CD14-positive monocyte (primary cell): ENCODE data around the gene LONRF2. TPM values are rescaled to one million over a fixed set of nuclear protein-coding genes. Genes with fewer than 3 reads are reported as not detected.

Source experiments
- DNase-seq, 3 donors: peaks; one replicate each; pipeline ENCODE4 v3.0.0-alpha.2; 2011 to 2022
- H2AFZ ChIP-seq: 2 replicates; pipeline ENCODE4 v1.6.0; 2012; ENCODE audit warnings: mild to moderate bottlenecking, low read depth, low read length, inconsistent platforms; ENCODE audit not compliant: insufficient read depth, poor library complexity, severe bottlenecking
- H3K27ac ChIP-seq, 2 donors: 1 replicate in 1 of 2; 2 replicates in 1 of 2; pipeline ENCODE4 v1.5.1; 2012 to 2013; ENCODE audit warnings: low read length in 2 of 2, control low read depth in 1 of 2, inconsistent platforms in 1 of 2, low read depth in 1 of 2, mild to moderate bottlenecking in 1 of 2
- H3K27me3 ChIP-seq, 2 donors: one replicate each; pipeline versions ENCODE4 v1.6.0 to v1.6.1; 2011 to 2013; ENCODE audit warnings: low read length in 2 of 2; ENCODE audit not compliant: control insufficient read depth in 2 of 2, insufficient read depth in 2 of 2
- H3K36me3 ChIP-seq, 2 donors: replicated peaks in 1 of 2; 1 replicate in 1 of 2; 2 replicates in 1 of 2; pipeline versions ENCODE4 v1.5.1 to v1.6.1; 2012 to 2013; ENCODE audit warnings: low read length in 2 of 2, control low read depth in 1 of 2, inconsistent platforms in 1 of 2, mild to moderate bottlenecking in 1 of 2; ENCODE audit not compliant: insufficient read depth in 2 of 2, control insufficient read depth in 1 of 2
- H3K4me1 ChIP-seq, 2 donors: 1 replicate in 1 of 2; 2 replicates in 1 of 2; pipeline versions ENCODE4 v1.5.1 to v1.6.1; 2012 to 2013; ENCODE audit warnings: low read length in 2 of 2, control low read depth in 1 of 2, inconsistent platforms in 1 of 2, mild to moderate bottlenecking in 1 of 2, moderate library complexity in 1 of 2; ENCODE audit not compliant: insufficient read depth in 2 of 2, control insufficient read depth in 1 of 2
- H3K4me2 ChIP-seq: replicated peaks from 2 replicates; pipeline ENCODE3; 2012; ENCODE audit warnings: low read length, moderate library complexity, mild to moderate bottlenecking; ENCODE audit not compliant: poor library complexity, severe bottlenecking; ENCODE audit errors: extremely low read depth
- H3K4me3 ChIP-seq, 3 experiments: fragments of 200-600 bp in 1 of 3; sonication (generic) in 1 of 3; replicated peaks in 1 of 3; 1 replicate in 2 of 3; 2 replicates in 1 of 3; pipeline ENCODE4 v1.5.1; 2011 to 2013; ENCODE audit warnings: low read length in 3 of 3, mild to moderate bottlenecking in 3 of 3, control low read depth in 2 of 3, low read depth in 2 of 3, inconsistent platforms in 1 of 3, moderate library complexity in 1 of 3
- H3K79me2 ChIP-seq: 2 replicates; pipeline ENCODE4 v1.6.0; 2012; ENCODE audit warnings: mild to moderate bottlenecking, control low read depth, inconsistent platforms, low read length, moderate library complexity; ENCODE audit not compliant: insufficient read depth
- H3K9ac ChIP-seq: 2 replicates; pipeline ENCODE4 v1.6.0; 2017; ENCODE audit warnings: low read length, mild to moderate bottlenecking; ENCODE audit not compliant: insufficient read depth, poor library complexity, severe bottlenecking
- H3K9me3 ChIP-seq, 2 donors: replicated peaks in 1 of 2; 1 replicate in 1 of 2; 2 replicates in 1 of 2; pipeline versions ENCODE4 v1.5.1 to v1.6.1; 2012 to 2013; ENCODE audit warnings: low read length in 2 of 2, control low read depth in 1 of 2; ENCODE audit not compliant: control insufficient read depth in 1 of 2, insufficient read depth in 1 of 2
- H4K20me1 ChIP-seq: 2 replicates; pipeline ENCODE4 v1.6.0; 2012; ENCODE audit warnings: mild to moderate bottlenecking, low read length, control low read depth, moderate library complexity; ENCODE audit not compliant: insufficient read depth
- H3K27ac Mint-ChIP-seq, 7 donors: one replicate each; pipeline ENCODE4 v1.8.0; 2020; ENCODE audit warnings: mild to moderate bottlenecking in 7 of 7, mixed read lengths in 7 of 7, moderate library complexity in 6 of 7, inconsistent platforms in 2 of 7
- H3K27me3 Mint-ChIP-seq, 3 donors: one replicate each; pipeline ENCODE4 v1.8.0; 2021 to 2022; ENCODE audit warnings: low read depth in 3 of 3, mild to moderate bottlenecking in 3 of 3, mixed read lengths in 3 of 3, moderate library complexity in 3 of 3, inconsistent platforms in 1 of 3
- H3K36me3 Mint-ChIP-seq, 2 donors: one replicate each; pipeline ENCODE4 v1.8.0; 2020; ENCODE audit warnings: mixed read lengths in 2 of 2, inconsistent platforms in 1 of 2, mild to moderate bottlenecking in 1 of 2
- H3K4me1 Mint-ChIP-seq: one replicate; pipeline ENCODE4 v1.8.0; 2020; ENCODE audit warnings: mild to moderate bottlenecking, mixed read lengths
- H3K4me3 Mint-ChIP-seq, 2 donors: one replicate each; pipeline ENCODE4 v1.8.0; 2020; ENCODE audit warnings: mild to moderate bottlenecking in 2 of 2, mixed read lengths in 2 of 2, moderate library complexity in 1 of 2
- H3K9me3 Mint-ChIP-seq, 7 donors: one replicate each; pipeline ENCODE4 v1.8.0; 2020 to 2022; ENCODE audit warnings: mixed read lengths in 7 of 7, mild to moderate bottlenecking in 6 of 7, moderate library complexity in 6 of 7, inconsistent platforms in 2 of 7
- WGBS: methylation state at CpG from one replicate; pipeline ENCODE4 v1.1.5; 2013; ENCODE audit warnings: missing lambda C conversion rate; ENCODE audit not compliant: insufficient coverage; 5-methylcytosine and 5-hydroxymethylcytosine counted together
- intact Hi-C, 2 donors: fragments of 100-400 bp; cut with micrococcal nuclease; formaldehyde crosslinking; loops; one replicate each; pipeline versions ENCODE4 v1.15.0 to v1.15.1; 2023
- polyA plus RNA-seq, 3 donors: library from polyadenylated mRNA; depleted of rRNA in 1 of 3; unstranded in 2 of 3; stranded (reverse) in 1 of 3; fragments of 300-500 nt in 2 of 3; fragments of >200 nt in 1 of 3; fragmentation: Illumina TruSeq in 2 of 3; gene quantifications; 1 replicate in 2 of 3; 2 replicates in 1 of 3; pipeline ENCODE4 v1.2.3, GENCODE V29; 2012 to 2021
- TF ChIP-seq, protein P1 (sequence below): fragments of 200-600 bp; IDR thresholded peaks from one replicate; pipeline ENCODE4 v1.8.0; 2022; ENCODE audit warnings: antibody characterized with exemption, mild to moderate bottlenecking

Gene LONRF2
- polyA plus RNA-seq, 3 donors: not detected

DNA sequence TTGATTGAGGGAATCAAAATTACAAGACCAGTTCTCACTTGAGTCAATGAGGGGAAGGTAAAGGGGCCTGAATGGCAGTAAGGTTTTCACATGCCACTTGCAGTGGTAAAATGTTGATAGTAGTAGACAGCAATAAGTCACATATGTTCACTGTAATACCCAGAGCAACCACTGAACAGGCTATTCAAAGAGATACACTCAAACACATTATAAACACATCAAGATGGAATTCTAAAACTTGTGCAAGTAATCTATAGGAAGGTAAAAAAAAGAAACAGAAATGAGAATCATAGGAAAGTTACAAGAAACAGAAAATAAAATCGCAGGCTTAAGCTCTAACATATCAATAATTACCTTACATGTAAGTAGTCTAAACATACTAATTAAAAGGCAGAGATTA is 93.3 kb downstream of the LONRF2 start:
- Histone ChIP-seq H4K20me1 (no peaks in the 10 kb centered on the region), H3K79me2 (no peaks in the 10 kb centered on the region), H2AFZ (no peak overlapping the region), H3K4me1 (no peaks in the 10 kb centered on the region), H3K36me3 (no peaks in the 10 kb centered on the region), H3K4me2 (no peak overlapping the region), H3K9ac (no peak overlapping the region), H3K9me3 (no peaks in the 10 kb centered on the region), H3K27ac (no peak overlapping the region), H3K4me3 (no peak overlapping the region), H3K27me3 (no peaks in the 10 kb centered on the region)
- no CpG with 5 or more reads among the region's 1 CpG for WGBS
- H3K27me3 Mint-ChIP-seq: peaks cover 0 to 1% (median 0%) of the 10 kb centered on the region in 3 donors
- no peak for DNase-seq
- peaks cover 0 to 4% (median 0%) of the 10 kb centered on the region in 7 donors for H3K9me3 Mint-ChIP-seq
- no peak overlapping the region for H3K27ac Mint-ChIP-seq
- TF ChIP-seq, protein P1, sequence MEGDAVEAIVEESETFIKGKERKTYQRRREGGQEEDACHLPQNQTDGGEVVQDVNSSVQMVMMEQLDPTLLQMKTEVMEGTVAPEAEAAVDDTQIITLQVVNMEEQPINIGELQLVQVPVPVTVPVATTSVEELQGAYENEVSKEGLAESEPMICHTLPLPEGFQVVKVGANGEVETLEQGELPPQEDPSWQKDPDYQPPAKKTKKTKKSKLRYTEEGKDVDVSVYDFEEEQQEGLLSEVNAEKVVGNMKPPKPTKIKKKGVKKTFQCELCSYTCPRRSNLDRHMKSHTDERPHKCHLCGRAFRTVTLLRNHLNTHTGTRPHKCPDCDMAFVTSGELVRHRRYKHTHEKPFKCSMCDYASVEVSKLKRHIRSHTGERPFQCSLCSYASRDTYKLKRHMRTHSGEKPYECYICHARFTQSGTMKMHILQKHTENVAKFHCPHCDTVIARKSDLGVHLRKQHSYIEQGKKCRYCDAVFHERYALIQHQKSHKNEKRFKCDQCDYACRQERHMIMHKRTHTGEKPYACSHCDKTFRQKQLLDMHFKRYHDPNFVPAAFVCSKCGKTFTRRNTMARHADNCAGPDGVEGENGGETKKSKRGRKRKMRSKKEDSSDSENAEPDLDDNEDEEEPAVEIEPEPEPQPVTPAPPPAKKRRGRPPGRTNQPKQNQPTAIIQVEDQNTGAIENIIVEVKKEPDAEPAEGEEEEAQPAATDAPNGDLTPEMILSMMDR: no peak
- H3K4me3 Mint-ChIP-seq: no peak overlapping the region
- intact Hi-C loops: no loop called here
- H3K36me3 Mint-ChIP-seq: no peaks in the 10 kb centered on the region
- H3K4me1 Mint-ChIP-seq: no peaks in the 10 kb centered on the region

DNA sequence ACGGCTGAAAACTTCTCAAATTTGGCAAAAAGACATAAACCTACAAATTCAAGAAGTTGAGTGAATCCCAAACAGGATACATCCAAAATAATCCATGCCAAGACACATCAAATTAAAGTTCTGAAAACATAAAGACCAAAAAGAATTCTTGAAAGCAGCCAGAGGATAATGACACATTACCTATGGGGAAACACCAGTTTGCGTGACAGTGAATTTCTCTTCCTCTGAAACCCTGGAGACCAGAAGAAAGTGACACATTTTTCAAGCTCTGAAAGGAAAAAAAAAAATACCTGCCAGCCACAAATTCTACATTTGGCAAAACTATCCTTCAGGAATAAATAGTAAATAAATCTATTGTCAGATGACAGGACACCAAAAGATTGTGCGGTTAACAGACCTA is 93.9 kb downstream of the LONRF2 start:
- no peaks in the 10 kb centered on the region for H3K27me3 ChIP-seq
- intact Hi-C loops: no loop called here
- WGBS: 100% methylated on average over 2 of the region's 3 CpGs
- Mint-ChIP-seq H3K4me3 (no peak overlapping the region), H3K36me3 (no peaks in the 10 kb centered on the region), H3K27me3 (peaks cover 0 to 1% (median 0%) of the 10 kb centered on the region in 3 donors), H3K27ac (no peak overlapping the region), H3K4me1 (no peaks in the 10 kb centered on the region), H3K9me3 (peaks cover 0 to 4% (median 0%) of the 10 kb centered on the region in 7 donors)
- H3K79me2 ChIP-seq: no peaks in the 10 kb centered on the region
- H2AFZ ChIP-seq: no peak overlapping the region
- no peak overlapping the region for H3K9ac ChIP-seq
- H3K4me3 ChIP-seq: no peak overlapping the region
- H3K9me3 ChIP-seq: no peaks in the 10 kb centered on the region
- no peak overlapping the region for H3K4me2 ChIP-seq
- DNase-seq: no peak
- TF ChIP-seq, protein P1: no peak
- H4K20me1 ChIP-seq: no peaks in the 10 kb centered on the region
- H3K36me3 ChIP-seq: no peaks in the 10 kb centered on the region
- H3K4me1 ChIP-seq: no peaks in the 10 kb centered on the region
- H3K27ac ChIP-seq: no peak overlapping the region
